Karpas-422 (cell line): ENCODE results near the gene ANKFN1. TPM values are rescaled to one million over a fixed set of nuclear protein-coding genes. Genes with fewer than 3 reads are reported as not detected.

Source experiments
- DNase-seq: peaks from one replicate; pipeline ENCODE4 v3.0.0-alpha.2; 2015
- H2AFZ ChIP-seq: fragments of 200-600 bp; sonication (generic); 2 replicates; pipeline ENCODE4 v1.6.1; 2014; ENCODE audit warnings: antibody characterized with exemption, low read length, mixed read lengths
- H3K27ac ChIP-seq: fragments of 200-600 bp; sonication (generic); 2 replicates; pipeline ENCODE4 v1.5.1; 2014; ENCODE audit warnings: mild to moderate bottlenecking, low read length, moderate library complexity
- H3K27me3 ChIP-seq: fragments of 200-600 bp; sonication (generic); 2 replicates; pipeline ENCODE4 v1.6.1; 2014; ENCODE audit warnings: low read length, mixed read lengths
- H3K36me3 ChIP-seq: fragments of 200-600 bp; sonication (generic); 2 replicates; pipeline ENCODE4 v1.6.1; 2014; ENCODE audit warnings: low read length, mixed read lengths; ENCODE audit not compliant: insufficient read depth
- H3K4me1 ChIP-seq: fragments of 200-600 bp; sonication (generic); 2 replicates; pipeline ENCODE4 v1.6.1; 2014; ENCODE audit warnings: mild to moderate bottlenecking, low read length, mixed read lengths
- H3K4me2 ChIP-seq: fragments of 200-600 bp; sonication (generic); 2 replicates; pipeline ENCODE4 v1.6.1; 2014; ENCODE audit warnings: low read length, low read depth, mild to moderate bottlenecking; ENCODE audit not compliant: poor library complexity, severe bottlenecking
- H3K4me3 ChIP-seq: fragments of 200-600 bp; sonication (generic); 2 replicates; pipeline ENCODE4 v1.5.1; 2014; ENCODE audit warnings: mild to moderate bottlenecking, antibody characterized with exemption, low read length, mixed read lengths
- H3K79me2 ChIP-seq: fragments of 200-600 bp; sonication (generic); 2 replicates; pipeline ENCODE4 v1.6.1; 2014; ENCODE audit warnings: mild to moderate bottlenecking, low read length, mixed read lengths
- H3K9ac ChIP-seq: fragments of 200-600 bp; sonication (generic); 2 replicates; pipeline ENCODE4 v1.6.0; 2014; ENCODE audit warnings: low read length
- H3K9me2 ChIP-seq: fragments of 200-600 bp; sonication (generic), shearing (Covaris generic); replicated peaks from 2 replicates; pipeline ENCODE4 v1.6.0; 2014; ENCODE audit warnings: mild to moderate bottlenecking, low read length, moderate library complexity; ENCODE audit not compliant: insufficient read depth
- H3K9me3 ChIP-seq: fragments of 300-700, 200-600 bp; sonication (generic); 2 replicates; pipeline ENCODE4 v1.6.1; 2014; ENCODE audit warnings: low read length, mixed read lengths
- H4K20me1 ChIP-seq: fragments of 200-600 bp; sonication (generic); 2 replicates; pipeline ENCODE4 v1.6.1; 2014; ENCODE audit warnings: mild to moderate bottlenecking, antibody characterized with exemption, low read length, low read depth; ENCODE audit not compliant: insufficient read depth
- total RNA-seq: library from RNA; depleted of rRNA; stranded (reverse); fragments of >200 nt; shearing (Covaris generic); gene quantifications from 2 replicates; pipeline ENCODE4 v1.2.3, GENCODE V29; 2014; ENCODE audit warnings: low replicate concordance

Gene ANKFN1
- total RNA-seq, 1 experiment from 2014 or later, result not detected

GRCh38 chr17:56119936-56120335 lies 33.3 kb upstream of the ANKFN1 start:
- Histone ChIP-seq H3K9ac (no peak overlapping the region), H3K4me2 (no peak overlapping the region), H3K4me3 (no peak overlapping the region), H3K9me2 (no peaks in the 10 kb centered on the region), H2AFZ (no peak overlapping the region), H3K27me3 (no peaks in the 10 kb centered on the region), H3K4me1 (no peaks in the 10 kb centered on the region), H3K27ac (no peak overlapping the region), H4K20me1 (no peaks in the 10 kb centered on the region), H3K9me3 (no peaks in the 10 kb centered on the region), H3K36me3 (no peaks in the 10 kb centered on the region), H3K79me2 (no peaks in the 10 kb centered on the region)
- DNase-seq, result no peak

GRCh38 chr17:56121191-56122051 lies 31.9 kb upstream of the ANKFN1 start:
- Histone ChIP-seq H2AFZ (no peak overlapping the region), H3K79me2 (no peaks in the 10 kb centered on the region), H3K9me2 (no peaks in the 10 kb centered on the region), H3K36me3 (no peaks in the 10 kb centered on the region), H3K9ac (no peak overlapping the region), H3K27ac (no peak overlapping the region), H3K4me3 (no peak overlapping the region), H3K4me2 (no peak overlapping the region), H3K27me3 (no peaks in the 10 kb centered on the region), H3K9me3 (no peaks in the 10 kb centered on the region), H3K4me1 (no peaks in the 10 kb centered on the region), H4K20me1 (no peaks in the 10 kb centered on the region)
- peak; percentile 39 for DNase-seq

DNA sequence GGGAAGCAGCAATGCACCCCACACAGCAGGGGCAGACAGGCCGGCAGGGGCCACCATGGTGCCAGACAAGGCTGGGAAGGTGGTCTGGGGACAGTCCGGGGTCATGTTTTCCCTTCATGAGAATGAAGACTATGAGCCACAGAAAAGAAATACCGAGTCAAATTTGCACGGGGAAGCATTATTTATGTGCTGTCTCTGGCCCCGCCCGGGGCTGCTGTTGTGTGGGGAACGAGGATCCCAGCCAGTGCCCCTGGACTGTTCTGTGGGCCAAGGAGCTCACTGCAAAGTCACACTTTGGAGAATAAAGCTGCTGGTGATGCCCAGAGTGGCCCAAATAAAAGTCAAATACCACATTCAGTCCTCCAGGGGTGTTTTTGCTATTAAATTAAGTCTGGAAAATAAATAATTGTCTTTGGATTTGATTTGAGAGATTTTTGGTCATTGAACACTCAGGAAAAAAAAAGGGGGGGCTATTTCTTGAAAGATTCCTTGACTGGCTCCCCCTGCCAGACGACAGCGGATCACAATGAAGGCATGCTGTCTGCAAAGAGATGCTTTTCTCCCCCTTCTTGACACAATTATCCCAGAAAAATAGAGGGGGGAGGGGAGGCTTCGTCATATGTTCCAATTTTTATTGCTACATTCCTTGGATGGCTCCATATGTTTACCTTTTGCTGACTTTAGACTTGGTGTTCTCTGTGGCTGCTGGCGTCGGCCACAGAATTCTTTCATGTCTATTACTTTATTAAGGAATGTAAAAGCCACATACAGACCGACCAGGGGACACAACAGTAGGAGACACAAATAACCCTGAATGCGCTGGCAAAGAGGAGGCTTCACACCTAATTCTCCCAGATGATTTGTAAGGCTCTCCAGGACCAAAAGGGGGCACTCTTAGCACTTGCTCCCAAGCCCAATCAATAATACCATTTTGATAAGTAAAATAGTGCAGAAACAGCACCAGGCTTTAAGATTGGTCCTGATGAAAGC lies 27.1 kb upstream of the ANKFN1 start:
- H4K20me1 ChIP-seq, result no peaks in the 10 kb centered on the region
- no peaks in the 10 kb centered on the region for H3K36me3 ChIP-seq
- DNase-seq, result peak; percentile 78
- H3K27ac ChIP-seq, result no peak overlapping the region
- H3K9me2 ChIP-seq, result no peaks in the 10 kb centered on the region
- H3K4me3 ChIP-seq, result no peak overlapping the region
- no peak overlapping the region for H3K9ac ChIP-seq
- H3K27me3 ChIP-seq, result no peaks in the 10 kb centered on the region
- no peaks in the 10 kb centered on the region for H3K4me1 ChIP-seq
- no peak overlapping the region for H2AFZ ChIP-seq
- H3K4me2 ChIP-seq, result no peak overlapping the region
- no peaks in the 10 kb centered on the region for H3K9me3 ChIP-seq
- H3K79me2 ChIP-seq, result no peaks in the 10 kb centered on the region

GRCh38 chr17:56130026-56130425 lies 23.2 kb upstream of the ANKFN1 start:
- no peak overlapping the region for H3K27ac ChIP-seq
- no peaks in the 10 kb centered on the region for H3K36me3 ChIP-seq
- no peaks in the 10 kb centered on the region for H3K4me1 ChIP-seq
- H3K27me3 ChIP-seq, result no peaks in the 10 kb centered on the region
- no peaks in the 10 kb centered on the region for H3K9me2 ChIP-seq
- no peak overlapping the region for H3K9ac ChIP-seq
- H2AFZ ChIP-seq, result no peak overlapping the region
- no peaks in the 10 kb centered on the region for H4K20me1 ChIP-seq
- DNase-seq, result no peak
- no peak overlapping the region for H3K4me2 ChIP-seq
- no peaks in the 10 kb centered on the region for H3K79me2 ChIP-seq
- no peak overlapping the region for H3K4me3 ChIP-seq
- no peaks in the 10 kb centered on the region for H3K9me3 ChIP-seq

GRCh38 chr17:56130631-56131030 lies 22.6 kb upstream of the ANKFN1 start:
- no peak for DNase-seq
- no peaks in the 10 kb centered on the region for H4K20me1 ChIP-seq
- no peaks in the 10 kb centered on the region for H3K79me2 ChIP-seq
- H2AFZ ChIP-seq, result no peak overlapping the region
- H3K9me3 ChIP-seq, result no peaks in the 10 kb centered on the region
- no peak overlapping the region for H3K4me3 ChIP-seq
- no peak overlapping the region for H3K9ac ChIP-seq
- H3K36me3 ChIP-seq, result no peaks in the 10 kb centered on the region
- no peaks in the 10 kb centered on the region for H3K27me3 ChIP-seq
- no peak overlapping the region for H3K4me2 ChIP-seq
- H3K4me1 ChIP-seq, result no peaks in the 10 kb centered on the region
- no peaks in the 10 kb centered on the region for H3K9me2 ChIP-seq
- H3K27ac ChIP-seq, result no peak overlapping the region

GRCh38 chr17:56131431-56131830 lies 21.8 kb upstream of the ANKFN1 start:
- H3K4me2 ChIP-seq, result no peak overlapping the region
- no peaks in the 10 kb centered on the region for H4K20me1 ChIP-seq
- no peak overlapping the region for H2AFZ ChIP-seq
- H3K9me3 ChIP-seq, result no peaks in the 10 kb centered on the region
- H3K9ac ChIP-seq, result no peak overlapping the region
- H3K79me2 ChIP-seq, result no peaks in the 10 kb centered on the region
- no peaks in the 10 kb centered on the region for H3K4me1 ChIP-seq
- H3K9me2 ChIP-seq, result no peaks in the 10 kb centered on the region
- H3K4me3 ChIP-seq, result no peak overlapping the region
- DNase-seq, result no peak
- H3K36me3 ChIP-seq, result no peaks in the 10 kb centered on the region
- H3K27ac ChIP-seq, result no peak overlapping the region
- H3K27me3 ChIP-seq, result no peaks in the 10 kb centered on the region

- no peak overlapping the region for H3K4me3 ChIP-seq
- H3K79me2 ChIP-seq, result no peaks in the 10 kb centered on the region
- H3K4me1 ChIP-seq, result no peaks in the 10 kb centered on the region
- no peak overlapping the region for H3K9ac ChIP-seq
- H3K27me3 ChIP-seq, result no peaks in the 10 kb centered on the region
- H3K4me2 ChIP-seq, result no peak overlapping the region
- H2AFZ ChIP-seq, result no peak overlapping the region
- DNase-seq, result no peak
- H3K9me2 ChIP-seq, result no peaks in the 10 kb centered on the region
- H3K27ac ChIP-seq, result no peak overlapping the region
- H3K9me3 ChIP-seq, result no peaks in the 10 kb centered on the region
- no peaks in the 10 kb centered on the region for H4K20me1 ChIP-seq
- no peaks in the 10 kb centered on the region for H3K36me3 ChIP-seq
Measured at GRCh38 chr17:56136301-56136700, 17.0 kb upstream of the ANKFN1 start.
